HG03064 (cell line): ENCODE measurements around the gene POU2F2.

Source experiments
- ATAC-seq: cut with Tn5 transposase; IDR thresholded peaks from one replicate; pipeline ENCODE4 v1.9.1; 2021; ENCODE audit warnings: low read depth; ENCODE audit not compliant: unreplicated experiment

Gene POU2F2

GRCh38 chr19:42155796-42156195 is 23.6 kb upstream of the POU2F2 start:
- ATAC-seq = no peak

GRCh38 chr19:42154471-42155323 is 22.5 kb upstream of the POU2F2 start:
- no peak for ATAC-seq

- no peak for ATAC-seq
Observed at GRCh38 chr19:42153672-42154433, 21.6 kb upstream of the POU2F2 start.

- ATAC-seq = no peak
Observed at GRCh38 chr19:42152910-42153671, 20.8 kb upstream of the POU2F2 start.

GRCh38 chr19:42151782-42152684 is 19.8 kb upstream of the POU2F2 start:
- ATAC-seq = no peak

GRCh38 chr19:42150911-42151361 is 18.7 kb upstream of the POU2F2 start:
- ATAC-seq = no peak

GRCh38 chr19:42150364-42150763 is 18.1 kb upstream of the POU2F2 start:
- ATAC-seq = no peak

GRCh38 chr19:42149447-42150202 is 17.4 kb upstream of the POU2F2 start:
- no peak for ATAC-seq

- no peak for ATAC-seq
Observed at GRCh38 chr19:42148266-42148665, 16.0 kb upstream of the POU2F2 start.

GRCh38 chr19:42143341-42144234 is 11.3 kb upstream of the POU2F2 start:
- ATAC-seq = no peak

GRCh38 chr19:42140125-42140754 is 8.0 kb upstream of the POU2F2 start:
- ATAC-seq = no peak

- ATAC-seq = no peak
Observed at GRCh38 chr19:42134535-42135070, 2.4 kb upstream of the POU2F2 start.

- ATAC-seq = no peak
Observed at GRCh38 chr19:42132851-42133528, 744 bp upstream of the POU2F2 start.

GRCh38 chr19:42131149-42132029 is 857 bp downstream of the POU2F2 start:
- no peak for ATAC-seq

- no peak for ATAC-seq
Observed at GRCh38 chr19:42130254-42130573, 2.0 kb downstream of the POU2F2 start.
